Cardiac fibroblast (primary cell): ENCODE data around the gene MYO16.

Source experiments
- DNase-seq, 2 donors: peaks; one replicate each; pipeline versions ENCODE4 v3.0.0 to v3.0.0-alpha.2; 2010; ENCODE audit warnings: low read depth in 2 of 2
- H3K4me3 ChIP-seq, 2 donors: replicated peaks in 1 of 2; 1 replicate in 1 of 2; 2 replicates in 1 of 2; pipeline ENCODE4 v1.5.1; 2011; ENCODE audit warnings: low read depth in 2 of 2, low read length in 2 of 2, mild to moderate bottlenecking in 2 of 2, moderate library complexity in 1 of 2
- CTCF ChIP-seq: IDR thresholded peaks from one replicate; pipeline ENCODE4 v1.5.1; 2011; ENCODE audit warnings: low read depth, mild to moderate bottlenecking, low read length, inconsistent platforms

The MYO16 gene

GRCh38 chr13:109206616-109207015, 577.2 kb downstream of the MYO16 start:
- no peak for TF ChIP-seq CTCF
- no peak for DNase-seq
- no peak overlapping the region for H3K4me3 ChIP-seq

GRCh38 chr13:109207622-109208021, 578.2 kb downstream of the MYO16 start:
- no peak for TF ChIP-seq CTCF
- no peak overlapping the region for H3K4me3 ChIP-seq
- no peak for DNase-seq

- DNase-seq = no peak
- no peak for TF ChIP-seq CTCF
Observed at GRCh38 chr13:109208522-109208921, 579.1 kb downstream of the MYO16 start.

GRCh38 chr13:109209526-109209925, 580.1 kb downstream of the MYO16 start:
- DNase-seq = no peak
- TF ChIP-seq CTCF = no peak
- H3K4me3 ChIP-seq = no peak overlapping the region

More at GRCh38 chr13:109208522-109208921, 579.1 kb downstream of the MYO16 start:
- H3K4me3 ChIP-seq = no peak overlapping the region

- peak in 1 of 2 donors; percentile 52 for DNase-seq
- no peak for TF ChIP-seq CTCF
- no peak overlapping the region for H3K4me3 ChIP-seq
Observed at GRCh38 chr13:109211616-109212015, 582.2 kb downstream of the MYO16 start.

GRCh38 chr13:109212650-109213049, 583.2 kb downstream of the MYO16 start:
- H3K4me3 ChIP-seq = no peak overlapping the region

More at GRCh38 chr13:109212650-109213049, 583.2 kb downstream of the MYO16 start:
- DNase-seq = no peak
- TF ChIP-seq CTCF = no peak
